Prostate gland (tissue), 2 donors: ENCODE data around the gene AOAH. TPM values are rescaled to one million over a fixed set of nuclear protein-coding genes. Genes with fewer than 3 reads are reported as not detected.

Experiments
- DNase-seq: peaks from one replicate; pipeline ENCODE4 v3.0.0-alpha.2; 2019; ENCODE audit warnings: low spot score
- H3K27ac ChIP-seq, 2 donors: fragments of 200-600 bp; sonication (generic); 2 replicates each; pipeline ENCODE4 v1.5.1; 2017 to 2019
- H3K27me3 ChIP-seq: fragments of 200-600 bp; sonication (generic); replicated peaks from 2 replicates; pipeline ENCODE4 v1.5.1; 2019; ENCODE audit not compliant: insufficient read depth
- H3K36me3 ChIP-seq, 2 donors: fragments of 200-600 bp; sonication (generic); 1 replicate in 1 of 2; 2 replicates in 1 of 2; pipeline versions ENCODE4 v1.5.1 to v1.8.1; 2017 to 2019
- H3K4me1 ChIP-seq: fragments of 200-600 bp; sonication (generic); replicated peaks from 2 replicates; pipeline ENCODE4 v1.5.1; 2019
- H3K4me3 ChIP-seq, 2 donors: fragments of 200-600 bp; sonication (generic); 2 replicates each; pipeline ENCODE4 v1.5.1; 2017 to 2019
- H3K9me3 ChIP-seq: fragments of 200-600 bp; sonication (generic); 2 replicates; pipeline ENCODE4 v1.5.1; 2017
- CTCF ChIP-seq, 4 experiments: fragments of 200-600 bp in 2 of 4; fragments of 450-650 bp in 2 of 4; sonication (generic) in 2 of 4; IDR thresholded peaks; 1 replicate in 3 of 4; 2 replicates in 1 of 4; pipeline ENCODE4 v1.5.1; 2016 to 2019; ENCODE audit warnings: antibody characterized with exemption in 4 of 4, mild to moderate bottlenecking in 2 of 4, moderate library complexity in 2 of 4
- POLR2A ChIP-seq: fragments of 450-650 bp; IDR thresholded peaks from one replicate; pipeline ENCODE4 v1.6.1; 2016; ENCODE audit warnings: antibody characterized with exemption, mild to moderate bottlenecking
- POLR2AphosphoS5 ChIP-seq: sonication (generic); formaldehyde crosslinking; IDR thresholded peaks from one replicate; pipeline ENCODE4 v1.6.1; 2017; ENCODE audit warnings: antibody characterized with exemption
- WGBS: methylation state at CpG from one replicate; pipeline ENCODE4 v1.1.5; 2018; 5-methylcytosine and 5-hydroxymethylcytosine counted together
- intact Hi-C: fragments of 100-400 bp; cut with DNase I; formaldehyde crosslinking; loops from one replicate; pipeline ENCODE4 v1.14.2; 2022
- total RNA-seq, 2 donors: library from RNA; depleted of rRNA; stranded (reverse); fragments of >200 nt; gene quantifications; one replicate each; pipeline ENCODE4 v1.1.0, GENCODE V29; 2016

AOAH gene
- total RNA-seq, 2 donors from 2014 or later, result 4.1 to 4.8 TPM

- DNase-seq, result no peak
- Histone ChIP-seq H3K9me3 (no peaks in the 10 kb centered on the region), H3K27ac (no peak overlapping the region), H3K4me1 (no peaks in the 10 kb centered on the region), H3K4me3 (no peak overlapping the region), H3K36me3 (no peaks in the 10 kb centered on the region), H3K27me3 (no peaks in the 10 kb centered on the region)
- intact Hi-C loops, result no loop called here
- no peak for TF ChIP-seq POLR2A
- TF ChIP-seq CTCF (IDR thresholded peaks at IDR 0.05), result no peak
- TF ChIP-seq POLR2AphosphoS5, result no peak
These were observed 249.3 kb downstream of the AOAH start for GRCh38 chr7:36475011-36475342.

- no peaks in the 10 kb centered on the region for H3K4me1 ChIP-seq
- no peak overlapping the region for H3K27ac ChIP-seq
- no peaks in the 10 kb centered on the region for H3K9me3 ChIP-seq
- H3K27me3 ChIP-seq, result no peaks in the 10 kb centered on the region
- WGBS, result 57% methylated on average over 6 of the region's 6 CpGs
- TF ChIP-seq POLR2AphosphoS5, result no peak
- no peaks in the 10 kb centered on the region for H3K36me3 ChIP-seq
- no peak for DNase-seq
- intact Hi-C loops, result no loop called here
- H3K4me3 ChIP-seq, result no peak overlapping the region
These were observed 249.8 kb downstream of the AOAH start for GRCh38 chr7:36474283-36475010.

- Histone ChIP-seq H3K27me3 (no peaks in the 10 kb centered on the region), H3K36me3 (no peaks in the 10 kb centered on the region), H3K27ac (no peak overlapping the region), H3K4me3 (no peak overlapping the region), H3K9me3 (no peaks in the 10 kb centered on the region), H3K4me1 (no peaks in the 10 kb centered on the region)
- TF ChIP-seq CTCF (IDR thresholded peaks at IDR 0.05) (no peak), POLR2A (no peak), POLR2AphosphoS5 (no peak)
- no peak for DNase-seq
- WGBS, result 76% methylated on average over 12 of the region's 12 CpGs
- intact Hi-C loops, result no loop called here
These were observed 250.6 kb downstream of the AOAH start for GRCh38 chr7:36473454-36474282.

GRCh38 chr7:36472141-36472729 lies 252.1 kb downstream of the AOAH start:
- no peak for DNase-seq
- Histone ChIP-seq H3K27ac (no peak overlapping the region), H3K4me3 (no peak overlapping the region), H3K36me3 (no peaks in the 10 kb centered on the region), H3K27me3 (no peaks in the 10 kb centered on the region), H3K4me1 (no peaks in the 10 kb centered on the region), H3K9me3 (no peaks in the 10 kb centered on the region)
- 54% methylated on average over 3 of the region's 3 CpGs for WGBS
- TF ChIP-seq POLR2A, result no peak
- TF ChIP-seq CTCF (IDR thresholded peaks at IDR 0.05), result no peak
- no peak for TF ChIP-seq POLR2AphosphoS5
- intact Hi-C loops, result no loop called here

- H3K27me3 ChIP-seq, result no peaks in the 10 kb centered on the region
- H3K4me3 ChIP-seq, result no peak overlapping the region
- intact Hi-C loops, result no loop called here
- no peaks in the 10 kb centered on the region for H3K36me3 ChIP-seq
- no peak overlapping the region for H3K27ac ChIP-seq
- DNase-seq, result no peak
- no peaks in the 10 kb centered on the region for H3K4me1 ChIP-seq
- no peak for TF ChIP-seq POLR2A
- TF ChIP-seq CTCF (IDR thresholded peaks at IDR 0.05), result no peak
- no peak for TF ChIP-seq POLR2AphosphoS5
- no peaks in the 10 kb centered on the region for H3K9me3 ChIP-seq
These were observed 255.1 kb downstream of the AOAH start for GRCh38 chr7:36469236-36469635.
